ENCODE data around the gene WBP2NL.

The WBP2NL gene

GRCh38 chr22:41987276-41987675 is 11.3 kb upstream of the WBP2NL start:
- no peak for DNase-seq (ENCODE audit: low read depth, low spot score)
- no peak overlapping the region for H3K4me3 ChIP-seq (ENCODE audit: low read depth, low read length)
- POLR2A ChIA-PET: no interaction called here
- CTCF ChIA-PET: interaction anchor here (1.1 kb wide), 1 partner anchor 25 kb away, joined by 3 read pairs; no protein-coding TSS in a partner anchor
- TF ChIP-seq CTCF (IDR thresholded peaks at IDR 0.05; ENCODE audit: insufficient read depth, low read length, missing control alignments): no peak

GRCh38 chr22:41989246-41989645 is 9.3 kb upstream of the WBP2NL start:
- H3K4me3 ChIP-seq (ENCODE audit: low read depth, low read length): no peak overlapping the region
- DNase-seq (ENCODE audit: low read depth, low spot score): no peak
- no peak for TF ChIP-seq CTCF (IDR thresholded peaks at IDR 0.05; ENCODE audit: insufficient read depth, low read length, missing control alignments)
- CTCF ChIA-PET: no interaction called here
- POLR2A ChIA-PET: no interaction called here

GRCh38 chr22:41991111-41991510 is 7.5 kb upstream of the WBP2NL start:
- no peak for TF ChIP-seq CTCF (IDR thresholded peaks at IDR 0.05; ENCODE audit: insufficient read depth, low read length, missing control alignments)
- POLR2A ChIA-PET: no interaction called here
- no peak overlapping the region for H3K4me3 ChIP-seq (ENCODE audit: low read depth, low read length)
- no peak for DNase-seq (ENCODE audit: low read depth, low spot score)
- CTCF ChIA-PET: interaction anchor here (0.6 kb wide), 1 partner anchor 18 kb away, joined by 3 read pairs; no protein-coding TSS in a partner anchor

- CTCF ChIA-PET: no interaction called here
- TF ChIP-seq CTCF (IDR thresholded peaks at IDR 0.05; ENCODE audit: insufficient read depth, low read length, missing control alignments): no peak
- POLR2A ChIA-PET: no interaction called here
- no peak for DNase-seq (ENCODE audit: low read depth, low spot score)
- H3K4me3 ChIP-seq (ENCODE audit: low read depth, low read length): no peak overlapping the region
Observed at GRCh38 chr22:41992496-41992895, 6.1 kb upstream of the WBP2NL start.

- ChIA-PET POLR2A (interaction anchor here (0.5 kb wide), 1 partner anchor 80 kb away, joined by 6 read pairs; no protein-coding TSS in a partner anchor), CTCF (no interaction called here)
- no peak for DNase-seq (ENCODE audit: low read depth, low spot score)
- H3K4me3 ChIP-seq (ENCODE audit: low read depth, low read length): no peak overlapping the region
- TF ChIP-seq CTCF (IDR thresholded peaks at IDR 0.05; ENCODE audit: insufficient read depth, low read length, missing control alignments): no peak
Observed at GRCh38 chr22:41995211-41995610, 3.4 kb upstream of the WBP2NL start.

GRCh38 chr22:41996826-41997225 is 1.8 kb upstream of the WBP2NL start:
- ChIA-PET CTCF (no interaction called here), POLR2A (no interaction called here)
- TF ChIP-seq CTCF (IDR thresholded peaks at IDR 0.05; ENCODE audit: insufficient read depth, low read length, missing control alignments): no peak
- H3K4me3 ChIP-seq (ENCODE audit: low read depth, low read length): no peak overlapping the region
- DNase-seq (ENCODE audit: low read depth, low spot score): no peak
